T-cell (primary cell): ENCODE results near the gene HSFX2. TPM values are rescaled to one million over a fixed set of nuclear protein-coding genes. Genes with fewer than 3 reads are reported as not detected.

Source experiments
- ATAC-seq, 4 experiments: fragments of 200-7000 bp in 3 of 4; fragments of 150-1000 bp in 1 of 4; cut with Tn5 transposase; replicated peaks in 1 of 4; 1 replicate in 3 of 4; 2 replicates in 1 of 4; pipeline ENCODE4 v1.10.0; 2021; ENCODE audit warnings: moderate library complexity in 3 of 4, mild to moderate bottlenecking in 2 of 4, moderate number of reproducible peaks in 1 of 4
- CTCF ChIA-PET, 2 donors: fragments of 300-600 bp; sonication (Branson Sonifier 250); formaldehyde crosslinking; loops; one replicate each; lab custom pipeline; 2022; ENCODE audit warnings: antibody characterized with exemption in 2 of 2; lab: Charles Lee
- POLR2A ChIA-PET, 2 donors: fragments of 300-600 bp; sonication (Branson Sonifier 250); formaldehyde crosslinking; loops; one replicate each; lab custom pipeline; 2022; ENCODE audit warnings: antibody characterized with exemption in 2 of 2; lab: Charles Lee
- DNase-seq, 35 experiments: peaks; one replicate each; pipeline versions ENCODE4 v3.0.0 to v3.0.0-alpha.2; 2013 to 2023
- H3K27ac ChIP-seq: one replicate; pipeline ENCODE4 v1.5.1; 2013; ENCODE audit warnings: low read length
- H3K27me3 ChIP-seq, 2 experiments: replicated peaks in 1 of 2; 1 replicate in 1 of 2; 2 replicates in 1 of 2; pipeline versions ENCODE4 v1.6.1 to v1.7.0; 2013; ENCODE audit warnings: low read length in 1 of 2, mixed read lengths in 1 of 2; ENCODE audit not compliant: control insufficient read depth in 2 of 2, insufficient read depth in 2 of 2; ENCODE audit errors: extremely low read depth in 1 of 2
- H3K36me3 ChIP-seq, 2 donors: 1 replicate in 1 of 2; 2 replicates in 1 of 2; pipeline versions ENCODE4 v1.6.1 to v1.7.0; 2013; ENCODE audit warnings: low read length in 1 of 2; ENCODE audit not compliant: control insufficient read depth in 2 of 2, insufficient read depth in 1 of 2; ENCODE audit errors: extremely low read depth in 1 of 2
- H3K4me1 ChIP-seq, 2 experiments: 1 replicate in 1 of 2; 2 replicates in 1 of 2; pipeline versions ENCODE4 v1.6.1 to v1.7.0; 2013; ENCODE audit warnings: low read length in 2 of 2, mixed read lengths in 1 of 2; ENCODE audit not compliant: insufficient read depth in 2 of 2, control insufficient read depth in 1 of 2; ENCODE audit errors: extremely low read depth in 1 of 2
- H3K4me3 ChIP-seq, 2 donors: 1 replicate in 1 of 2; 2 replicates in 1 of 2; pipeline versions ENCODE4 v1.5.1 to v1.7.0; 2013; ENCODE audit warnings: mild to moderate bottlenecking in 2 of 2, low read length in 1 of 2, moderate library complexity in 1 of 2; ENCODE audit not compliant: control insufficient read depth in 1 of 2; ENCODE audit errors: extremely low read depth in 1 of 2
- H3K9me3 ChIP-seq: 2 replicates; pipeline ENCODE4 v1.7.0; 2013
- H3K27ac Mint-ChIP-seq, 2 donors: one replicate each; pipeline ENCODE4 v1.8.0; 2020 to 2021; ENCODE audit warnings: mild to moderate bottlenecking in 2 of 2, mixed read lengths in 2 of 2
- H3K27me3 Mint-ChIP-seq, 2 donors: one replicate each; pipeline ENCODE4 v1.8.0; 2021 to 2022; ENCODE audit warnings: mixed read lengths in 2 of 2
- H3K36me3 Mint-ChIP-seq: one replicate; pipeline ENCODE4 v1.8.0; 2021; ENCODE audit warnings: mixed read lengths
- H3K4me1 Mint-ChIP-seq, 3 donors: one replicate each; pipeline ENCODE4 v1.8.0; 2020 to 2022; ENCODE audit warnings: mixed read lengths in 3 of 3, mild to moderate bottlenecking in 1 of 3
- H3K4me3 Mint-ChIP-seq, 3 donors: one replicate each; pipeline ENCODE4 v1.8.0; 2020 to 2022; ENCODE audit warnings: mild to moderate bottlenecking in 3 of 3, mixed read lengths in 3 of 3, moderate library complexity in 3 of 3
- H3K9me3 Mint-ChIP-seq, 3 donors: one replicate each; pipeline ENCODE4 v1.8.0; 2020 to 2022; ENCODE audit warnings: mixed read lengths in 3 of 3
- WGBS: methylation state at CpG from one replicate; pipeline ENCODE4 v1.1.5; 2013; ENCODE audit warnings: missing lambda C conversion rate; ENCODE audit not compliant: insufficient coverage; 5-methylcytosine and 5-hydroxymethylcytosine counted together
- total RNA-seq, 35 experiments: library from RNA in 6 of 35; stranded (reverse) in 6 of 35; fragments of 120-200 nt in 1 of 35; gene quantifications; one replicate each; pipeline versions ENCODE4 v1.2.1 to v1.2.4 and lab custom pipeline; 2013 to 2026

HSFX2 gene
- total RNA-seq, 5 donors from 2014 or later (not counting 1 experiment from before 2014, with no cell fraction given): not detected

GRCh38 chrX:149633511-149633910, 38.4 kb upstream of the HSFX2 start:
- Histone ChIP-seq H3K27me3 (peaks cover 0 to 2% of the 10 kb centered on the region in 2 experiments), H3K4me3 (no peak overlapping the region), H3K36me3 (no peaks in the 10 kb centered on the region), H3K27ac (no peak overlapping the region), H3K4me1 (peaks cover 0 to 18% of the 10 kb centered on the region in 2 experiments), H3K9me3 (no peaks in the 10 kb centered on the region)
- ATAC-seq: no peak
- no peak overlapping the region for H3K4me3 Mint-ChIP-seq
- ChIA-PET POLR2A (no interaction called here), CTCF (no interaction called here)
- H3K27ac Mint-ChIP-seq: no peak overlapping the region
- no peak for DNase-seq
- no peaks in the 10 kb centered on the region for H3K9me3 Mint-ChIP-seq
- H3K4me1 Mint-ChIP-seq: peaks cover 28 to 29% (median 29%) of the 10 kb centered on the region in 3 donors
- H3K27me3 Mint-ChIP-seq: peaks cover 4 to 26% of the 10 kb centered on the region in 2 donors
- no peaks in the 10 kb centered on the region for H3K36me3 Mint-ChIP-seq

GRCh38 chrX:149631234-149632165, 36.4 kb upstream of the HSFX2 start, which contains the start of gene TMEM185A:
Gene TMEM185A, minus strand, starts transcription at chrX:149631792. Its CDS starts 212 bp downstream, at chrX:149631580.
- ATAC-seq (peak; percentile 84 to 89 (median 86)), DNase-seq (peak; percentile 33 to 85 (median 63))
- Histone ChIP-seq H3K27me3 (peaks cover 0 to 2% of the 10 kb centered on the region in 2 experiments), H3K36me3 (no peaks in the 10 kb centered on the region), H3K9me3 (no peaks in the 10 kb centered on the region), H3K4me3 (peak within 1 kb of the TSS; percentile 49 to 69), H3K27ac (peak within 1 kb of the TSS; percentile 41), H3K4me1 (peaks cover 0 to 18% of the 10 kb centered on the region in 2 experiments)
- under 1% methylated on average over 47 of the region's 102 CpGs for WGBS
- Mint-ChIP-seq H3K4me3 (peak within 1 kb of the TSS; percentile 85 to 94 (median 89)), H3K4me1 (peaks cover 40 to 43% (median 40%) of the 10 kb centered on the region in 3 donors), H3K36me3 (no peaks in the 10 kb centered on the region), H3K27me3 (peaks cover 4 to 23% of the 10 kb centered on the region in 2 donors), H3K9me3 (no peaks in the 10 kb centered on the region), H3K27ac (peak within 1 kb of the TSS; percentile 62 to 73)
- CTCF ChIA-PET: no interaction called here
- POLR2A ChIA-PET: no interaction called here

GRCh38 chrX:149630681-149631233, 35.6 kb upstream of the HSFX2 start:
- DNase-seq: peak in 1 of 35 experiments; percentile 1
- H3K36me3 Mint-ChIP-seq: peaks cover 2% of the 10 kb centered on the region
- peak in 1 of 4 experiments; percentile 17 for ATAC-seq
- peak overlapping the region; percentile 85 to 94 (median 89) for H3K4me3 Mint-ChIP-seq
- 3% methylated on average over 12 of the region's 16 CpGs for WGBS
- H3K27ac ChIP-seq: no peak overlapping the region
- H3K4me3 ChIP-seq: peak overlapping the region; percentile 40 to 69
- H3K27ac Mint-ChIP-seq: peak overlapping the region; percentile 62 to 73
- CTCF ChIA-PET: no interaction called here
- POLR2A ChIA-PET: no interaction called here
- no peaks in the 10 kb centered on the region for H3K9me3 Mint-ChIP-seq
- H3K27me3 ChIP-seq: peaks cover 0 to 2% of the 10 kb centered on the region in 2 experiments
- H3K4me1 ChIP-seq: peaks cover 0 to 18% of the 10 kb centered on the region in 2 experiments
- no peaks in the 10 kb centered on the region for H3K36me3 ChIP-seq
- H3K9me3 ChIP-seq: no peaks in the 10 kb centered on the region
- peaks cover 40 to 48% (median 47%) of the 10 kb centered on the region in 3 donors for H3K4me1 Mint-ChIP-seq
- H3K27me3 Mint-ChIP-seq: peaks cover 4 to 24% of the 10 kb centered on the region in 2 donors

GRCh38 chrX:149629730-149630387, 34.7 kb upstream of the HSFX2 start:
- peaks cover 40 to 56% (median 56%) of the 10 kb centered on the region in 3 donors for H3K4me1 Mint-ChIP-seq
- DNase-seq (no peak), ATAC-seq (no peak)
- H3K36me3 ChIP-seq: no peaks in the 10 kb centered on the region
- no peaks in the 10 kb centered on the region for H3K9me3 ChIP-seq
- H3K36me3 Mint-ChIP-seq: peaks cover 3% of the 10 kb centered on the region
- H3K4me3 Mint-ChIP-seq: peak overlapping the region; percentile 85 to 94 (median 89)
- no peak overlapping the region for H3K4me3 ChIP-seq
- POLR2A ChIA-PET: no interaction called here
- peaks cover 2 to 21% of the 10 kb centered on the region in 2 donors for H3K27me3 Mint-ChIP-seq
- H3K4me1 ChIP-seq: peaks cover 0 to 18% of the 10 kb centered on the region in 2 experiments
- WGBS: 100% methylated on average over 1 of the region's 5 CpGs
- CTCF ChIA-PET: no interaction called here
- H3K27me3 ChIP-seq: peaks cover 0 to 2% of the 10 kb centered on the region in 2 experiments
- H3K9me3 Mint-ChIP-seq: no peaks in the 10 kb centered on the region
- H3K27ac Mint-ChIP-seq: no peak overlapping the region
- no peak overlapping the region for H3K27ac ChIP-seq

GRCh38 chrX:149628768-149629167, 33.7 kb upstream of the HSFX2 start:
- H3K9me3 ChIP-seq: no peaks in the 10 kb centered on the region
- peaks cover 0 to 18% of the 10 kb centered on the region in 2 experiments for H3K4me1 ChIP-seq
- ChIA-PET CTCF (no interaction called here), POLR2A (no interaction called here)
- no peaks in the 10 kb centered on the region for H3K9me3 Mint-ChIP-seq
- peaks cover 3% of the 10 kb centered on the region for H3K36me3 Mint-ChIP-seq
- H3K27me3 ChIP-seq: no peaks in the 10 kb centered on the region
- no peak overlapping the region for H3K27ac ChIP-seq
- H3K4me3 ChIP-seq: no peak overlapping the region
- ATAC-seq: no peak
- WGBS: no CpG with 5 or more reads among the region's 2 CpGs
- no peak overlapping the region for H3K4me3 Mint-ChIP-seq
- no peak overlapping the region for H3K27ac Mint-ChIP-seq
- H3K27me3 Mint-ChIP-seq: peaks cover 0 to 17% of the 10 kb centered on the region in 2 donors
- peaks cover 46 to 64% (median 64%) of the 10 kb centered on the region in 3 donors for H3K4me1 Mint-ChIP-seq
- DNase-seq: no peak
- no peaks in the 10 kb centered on the region for H3K36me3 ChIP-seq

GRCh38 chrX:149628280-149628679, 33.2 kb upstream of the HSFX2 start:
- H3K4me3 Mint-ChIP-seq: no peak overlapping the region
- peaks cover 3% of the 10 kb centered on the region for H3K36me3 Mint-ChIP-seq
- ChIA-PET POLR2A (no interaction called here), CTCF (no interaction called here)
- peaks cover 0 to 18% of the 10 kb centered on the region in 2 experiments for H3K4me1 ChIP-seq
- no peaks in the 10 kb centered on the region for H3K36me3 ChIP-seq
- peaks cover 48 to 66% (median 64%) of the 10 kb centered on the region in 3 donors for H3K4me1 Mint-ChIP-seq
- WGBS: no CpG with 5 or more reads among the region's 3 CpGs
- H3K27ac Mint-ChIP-seq: no peak overlapping the region
- no peaks in the 10 kb centered on the region for H3K27me3 ChIP-seq
- no peak overlapping the region for H3K27ac ChIP-seq
- no peaks in the 10 kb centered on the region for H3K9me3 ChIP-seq
- no peaks in the 10 kb centered on the region for H3K9me3 Mint-ChIP-seq
- no peak for ATAC-seq
- H3K27me3 Mint-ChIP-seq: peaks cover 0 to 17% of the 10 kb centered on the region in 2 donors
- H3K4me3 ChIP-seq: no peak overlapping the region
- DNase-seq: no peak
